GM12891 (cell line): ENCODE measurements around the gene JUP.

Experiments used
- PAX5 ChIP-seq: IDR thresholded peaks from 2 replicates; pipeline ENCODE4 v1.6.1; 2011; ENCODE audit warnings: low read length, moderate library complexity, mild to moderate bottlenecking; ENCODE audit not compliant: insufficient read depth, severe bottlenecking
- POLR2A ChIP-seq: IDR thresholded peaks from 2 replicates; pipeline ENCODE4 v1.6.1; 2011; ENCODE audit warnings: low read depth, low read length, control low read depth
- POLR2AphosphoS5 ChIP-seq: IDR thresholded peaks from 2 replicates; pipeline ENCODE4 v1.6.1; 2011; ENCODE audit warnings: low read depth, low read length, control low read depth
- POU2F2 ChIP-seq: IDR thresholded peaks from 2 replicates; pipeline ENCODE4 v1.6.1; 2011; ENCODE audit warnings: low read depth, mild to moderate bottlenecking, control low read depth, low read length, moderate library complexity
- SPI1 ChIP-seq: IDR thresholded peaks from 2 replicates; pipeline ENCODE4 v1.6.1; 2011; ENCODE audit warnings: low read depth, low read length, control low read depth
- TAF1 ChIP-seq: IDR thresholded peaks from 2 replicates; pipeline ENCODE4 v1.6.1; 2011; ENCODE audit warnings: low read depth, low read length, control low read depth

- TF ChIP-seq POLR2AphosphoS5: no peak
- TF ChIP-seq POLR2A: no peak
- TF ChIP-seq TAF1: no peak
- TF ChIP-seq POU2F2: no peak
- TF ChIP-seq SPI1: no peak
- TF ChIP-seq PAX5: no peak
Observed at GRCh38 chr17:41737680-41738023, 48.9 kb downstream of the JUP start.
